HG02885 (cell line): ENCODE data around the gene BCL2L11.

Source experiments
- ATAC-seq: cut with Tn5 transposase; IDR thresholded peaks from one replicate; pipeline ENCODE4 v1.9.1; 2021; ENCODE audit warnings: mild to moderate bottlenecking; ENCODE audit not compliant: unreplicated experiment, poor library complexity

BCL2L11 gene

GRCh38 chr2:111142101-111142500, 21.4 kb downstream of the BCL2L11 start:
- no peak for ATAC-seq

GRCh38 chr2:111143107-111143842, 22.6 kb downstream of the BCL2L11 start:
- no peak for ATAC-seq

- no peak for ATAC-seq
Measured at GRCh38 chr2:111143843-111144198, 23.1 kb downstream of the BCL2L11 start.

GRCh38 chr2:111145103-111145760, 24.5 kb downstream of the BCL2L11 start:
- ATAC-seq, result no peak

- ATAC-seq, result no peak
Measured at GRCh38 chr2:111145951-111146350, 25.2 kb downstream of the BCL2L11 start.

- ATAC-seq, result no peak
Measured at GRCh38 chr2:111148225-111148873, 27.6 kb downstream of the BCL2L11 start.

GRCh38 chr2:111148925-111149324, 28.2 kb downstream of the BCL2L11 start:
- no peak for ATAC-seq

GRCh38 chr2:111149882-111150455, 29.3 kb downstream of the BCL2L11 start:
- ATAC-seq, result no peak

- ATAC-seq, result no peak
Measured at GRCh38 chr2:111154758-111155157, 34.0 kb downstream of the BCL2L11 start.

- ATAC-seq, result no peak
Measured at GRCh38 chr2:111155610-111156009, 34.9 kb downstream of the BCL2L11 start.

- ATAC-seq, result no peak
Measured at GRCh38 chr2:111156529-111156928, 35.8 kb downstream of the BCL2L11 start.

GRCh38 chr2:111157071-111157661, 36.5 kb downstream of the BCL2L11 start:
- ATAC-seq, result peak; percentile 58

- peak; percentile 47 for ATAC-seq
Measured at GRCh38 chr2:111157798-111158197, 37.1 kb downstream of the BCL2L11 start.

GRCh38 chr2:111159641-111160040, 38.9 kb downstream of the BCL2L11 start:
- no peak for ATAC-seq

- no peak for ATAC-seq
Measured at GRCh38 chr2:111160758-111161157, 40.0 kb downstream of the BCL2L11 start.

- ATAC-seq, result no peak
Measured at GRCh38 chr2:111161971-111162370, 41.3 kb downstream of the BCL2L11 start.

GRCh38 chr2:111162718-111163331, 42.1 kb downstream of the BCL2L11 start:
- ATAC-seq, result no peak

- no peak for ATAC-seq
Measured at GRCh38 chr2:111164078-111164477, 43.4 kb downstream of the BCL2L11 start.

GRCh38 chr2:111165084-111165483, 44.4 kb downstream of the BCL2L11 start:
- ATAC-seq, result no peak

- no peak for ATAC-seq
Measured at GRCh38 chr2:111166115-111166514, 45.4 kb downstream of the BCL2L11 start.
